Fibroblast of the aortic adventitia (primary cell): ENCODE results near the gene RPL34. TPM values are rescaled to one million over a fixed set of nuclear protein-coding genes. Genes with fewer than 3 reads are reported as not detected.

ENCODE experiments used
- DNase-seq: peaks from one replicate; pipeline ENCODE4 v3.0.0-alpha.2; 2010; ENCODE audit warnings: low read depth
- H3K4me3 ChIP-seq: 2 replicates; pipeline ENCODE4 v1.5.1; 2011; ENCODE audit warnings: low read depth, mild to moderate bottlenecking, control low read depth, low read length, moderate library complexity
- total RNA-seq: library from RNA; depleted of rRNA; stranded (reverse); fragments of >200 nt; gene quantifications from 2 replicates; pipeline ENCODE4 v1.2.3, GENCODE V29; 2012; ENCODE audit warnings: low replicate concordance
- TF ChIP-seq, protein P1 (sequence below): IDR thresholded peaks from 2 replicates; pipeline ENCODE4 v1.5.1; 2011; ENCODE audit warnings: mild to moderate bottlenecking, low read length, control low read depth, inconsistent platforms; ENCODE audit not compliant: insufficient read depth

Gene RPL34
- total RNA-seq, 1 donor: 1,226 TPM

- TF ChIP-seq, protein P1, sequence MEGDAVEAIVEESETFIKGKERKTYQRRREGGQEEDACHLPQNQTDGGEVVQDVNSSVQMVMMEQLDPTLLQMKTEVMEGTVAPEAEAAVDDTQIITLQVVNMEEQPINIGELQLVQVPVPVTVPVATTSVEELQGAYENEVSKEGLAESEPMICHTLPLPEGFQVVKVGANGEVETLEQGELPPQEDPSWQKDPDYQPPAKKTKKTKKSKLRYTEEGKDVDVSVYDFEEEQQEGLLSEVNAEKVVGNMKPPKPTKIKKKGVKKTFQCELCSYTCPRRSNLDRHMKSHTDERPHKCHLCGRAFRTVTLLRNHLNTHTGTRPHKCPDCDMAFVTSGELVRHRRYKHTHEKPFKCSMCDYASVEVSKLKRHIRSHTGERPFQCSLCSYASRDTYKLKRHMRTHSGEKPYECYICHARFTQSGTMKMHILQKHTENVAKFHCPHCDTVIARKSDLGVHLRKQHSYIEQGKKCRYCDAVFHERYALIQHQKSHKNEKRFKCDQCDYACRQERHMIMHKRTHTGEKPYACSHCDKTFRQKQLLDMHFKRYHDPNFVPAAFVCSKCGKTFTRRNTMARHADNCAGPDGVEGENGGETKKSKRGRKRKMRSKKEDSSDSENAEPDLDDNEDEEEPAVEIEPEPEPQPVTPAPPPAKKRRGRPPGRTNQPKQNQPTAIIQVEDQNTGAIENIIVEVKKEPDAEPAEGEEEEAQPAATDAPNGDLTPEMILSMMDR: no peak
- DNase-seq: no peak
- H3K4me3 ChIP-seq: no peak overlapping the region
These were observed 13.1 kb upstream of the RPL34 start for GRCh38 chr4:108607079-108607815.

DNA sequence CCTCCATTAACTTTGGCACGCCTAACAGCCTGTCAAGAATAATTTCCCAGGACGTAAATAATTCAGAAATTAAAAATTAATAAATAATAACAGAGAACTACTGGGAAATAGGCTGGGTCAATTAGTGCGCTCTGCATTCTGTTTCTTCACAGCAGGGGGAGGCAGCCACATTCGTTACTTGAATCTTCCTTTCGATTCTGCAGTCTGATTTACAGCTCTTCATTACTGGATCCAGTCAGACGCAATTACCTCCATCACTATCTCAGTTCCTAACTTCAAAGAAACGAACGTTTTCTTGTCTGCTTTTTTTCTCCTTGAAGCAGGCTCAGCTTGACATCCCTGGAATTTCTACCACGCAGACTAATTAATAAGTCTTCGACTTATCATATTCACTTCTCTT, 9.0 kb upstream of the RPL34 start:
- peak; percentile 32 for DNase-seq
- TF ChIP-seq, protein P1: peak; percentile 40
- H3K4me3 ChIP-seq: peak overlapping the region; percentile 51

GRCh38 chr4:108612365-108612764, 8.0 kb upstream of the RPL34 start:
- TF ChIP-seq, protein P1: no peak
- no peak overlapping the region for H3K4me3 ChIP-seq
- DNase-seq: no peak

- no peak for DNase-seq
- H3K4me3 ChIP-seq: peak overlapping the region; percentile 67
- TF ChIP-seq, protein P1: no peak
These were observed 840 bp upstream of the RPL34 start for GRCh38 chr4:108619372-108620100.

GRCh38 chr4:108620933-108621905, 843 bp downstream of the RPL34 start:
- H3K4me3 ChIP-seq: peak overlapping the region; percentile 96
- DNase-seq: peak; percentile 27
- TF ChIP-seq, protein P1: no peak

- H3K4me3 ChIP-seq: peak overlapping the region; percentile 96
- DNase-seq: no peak
- TF ChIP-seq, protein P1: no peak
These were observed 1.6 kb downstream of the RPL34 start for GRCh38 chr4:108622022-108622421.
